GM19395 (cell line): ENCODE measurements around the gene NHSL2.
"Not testable (repeated sequence)": the region's sequence is repeated elsewhere in the genome, so short reads cannot be mapped to it uniquely, and the experiment has no call there.

Source experiments
- ATAC-seq: cut with Tn5 transposase; IDR thresholded peaks from one replicate; pipeline ENCODE4 v1.9.1; 2021; ENCODE audit warnings: mild to moderate bottlenecking, moderate library complexity; ENCODE audit not compliant: unreplicated experiment

NHSL2 gene

GRCh38 chrX:71922686-71923085, 12.0 kb downstream of the NHSL2 start:
- ATAC-seq = no peak

- ATAC-seq = no peak
These were observed 12.9 kb downstream of the NHSL2 start for GRCh38 chrX:71923516-71923915.

GRCh38 chrX:71927040-71927439, 16.4 kb downstream of the NHSL2 start:
- no peak for ATAC-seq

GRCh38 chrX:71928856-71929255, 18.2 kb downstream of the NHSL2 start:
- ATAC-seq = no peak

GRCh38 chrX:71930298-71930697, 19.7 kb downstream of the NHSL2 start:
- no peak for ATAC-seq

- ATAC-seq = no peak
These were observed 24.8 kb downstream of the NHSL2 start for GRCh38 chrX:71935476-71935875.

- ATAC-seq = no peak
These were observed 26.0 kb downstream of the NHSL2 start for GRCh38 chrX:71936632-71937031.

- ATAC-seq = no peak
These were observed 27.7 kb downstream of the NHSL2 start for GRCh38 chrX:71938371-71938770.

- no peak for ATAC-seq
These were observed 30.5 kb downstream of the NHSL2 start for GRCh38 chrX:71941145-71941544.

GRCh38 chrX:71941776-71942175, 31.1 kb downstream of the NHSL2 start:
- ATAC-seq = no peak

- no peak for ATAC-seq
These were observed 33.7 kb downstream of the NHSL2 start for GRCh38 chrX:71944369-71944768.

- ATAC-seq = no peak
These were observed 34.7 kb downstream of the NHSL2 start for GRCh38 chrX:71945237-71945805.

GRCh38 chrX:71949363-71949762, 38.7 kb downstream of the NHSL2 start:
- ATAC-seq = no peak

GRCh38 chrX:71949844-71950445, 39.3 kb downstream of the NHSL2 start:
- ATAC-seq = no peak

- ATAC-seq = no peak
These were observed 42.7 kb downstream of the NHSL2 start for GRCh38 chrX:71953391-71953790.

GRCh38 chrX:71953946-71954345, 43.3 kb downstream of the NHSL2 start:
- no peak for ATAC-seq

GRCh38 chrX:71954458-71954857, 43.8 kb downstream of the NHSL2 start:
- ATAC-seq = no peak

- no peak for ATAC-seq
These were observed 45.0 kb downstream of the NHSL2 start for GRCh38 chrX:71955530-71956120.

- ATAC-seq = no peak
These were observed 47.6 kb downstream of the NHSL2 start for GRCh38 chrX:71958281-71958675.

- ATAC-seq = not testable (repeated sequence)
These were observed 53.5 kb downstream of the NHSL2 start for GRCh38 chrX:71964184-71964583.

- no peak for ATAC-seq
These were observed 64.3 kb downstream of the NHSL2 start for GRCh38 chrX:71974916-71975315.

- ATAC-seq = no peak
These were observed 66.1 kb downstream of the NHSL2 start for GRCh38 chrX:71976753-71977152.

- no peak for ATAC-seq
These were observed 67.5 kb downstream of the NHSL2 start for GRCh38 chrX:71978164-71978563.
